Stimulated activated CD8-positive, alpha-beta memory T cell treated with anti-CD3 and anti-CD28 coated beads, Interleukin-15, amount 100 ng/mL, for 24 hours (primary cell): Measurements from ENCODE around the gene DRD3.

Source experiments
- DNase-seq: peaks from one replicate; pipeline ENCODE4 v3.0.0-alpha.2; 2020; ENCODE audit warnings: low read depth

Gene DRD3

DNA sequence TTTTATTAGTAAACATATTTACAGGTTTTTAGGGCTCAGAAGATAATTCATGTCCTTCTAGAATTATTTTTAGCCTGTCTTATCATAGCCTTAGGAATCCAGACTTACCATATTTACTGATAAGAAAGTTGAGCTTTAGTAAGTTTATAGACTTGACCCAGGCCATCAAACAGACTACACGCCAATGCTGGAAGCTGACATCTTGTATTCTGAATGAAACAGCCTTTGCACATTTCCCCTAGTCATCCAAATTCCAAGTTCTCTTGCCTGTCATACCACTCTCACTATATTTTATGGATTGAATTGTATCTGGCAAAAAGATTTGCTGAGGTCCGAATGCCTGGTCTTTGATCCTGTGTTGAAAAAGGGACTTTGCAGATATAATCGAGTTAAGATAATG, 58.6 kb downstream of the DRD3 start:
- no peak for DNase-seq

DNA sequence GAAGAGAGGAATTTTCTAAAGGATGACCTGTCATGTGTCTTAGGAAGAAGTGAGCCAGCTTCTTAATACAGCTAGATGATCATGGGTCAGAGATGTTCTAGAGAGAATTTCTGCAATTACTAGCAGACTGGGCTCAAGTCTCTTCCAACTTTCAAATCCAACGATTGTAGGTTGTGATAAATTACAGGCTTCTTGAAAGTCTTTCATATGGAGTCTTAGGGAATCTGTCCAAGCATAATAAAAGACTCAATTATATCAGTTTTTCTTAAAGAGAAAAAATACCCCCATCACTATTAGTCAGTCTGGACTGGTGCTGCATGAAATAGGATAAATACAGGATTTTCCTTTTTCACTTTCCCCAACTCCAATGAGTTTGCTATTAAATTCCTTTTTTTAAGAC, 59.1 kb downstream of the DRD3 start:
- DNase-seq = no peak

DNA sequence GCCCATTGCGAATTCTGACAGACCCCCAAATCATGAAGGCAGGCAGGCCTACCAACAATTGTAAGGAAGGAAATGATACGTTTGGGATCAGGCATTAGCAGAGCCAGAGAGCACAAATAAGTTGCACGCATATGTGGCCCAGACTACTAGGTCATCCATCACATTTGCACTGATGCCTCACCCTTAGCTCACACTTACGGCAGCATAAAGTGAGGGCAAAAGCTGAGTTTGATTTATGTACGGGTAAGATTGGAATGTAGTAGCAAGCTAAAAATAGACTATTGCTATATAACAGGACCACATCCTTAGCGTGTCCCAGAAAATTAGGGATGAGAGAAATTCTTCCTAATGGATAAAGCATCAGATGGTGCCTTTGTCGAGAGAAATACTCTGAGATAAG, 63.7 kb downstream of the DRD3 start:
- no peak for DNase-seq

DNA sequence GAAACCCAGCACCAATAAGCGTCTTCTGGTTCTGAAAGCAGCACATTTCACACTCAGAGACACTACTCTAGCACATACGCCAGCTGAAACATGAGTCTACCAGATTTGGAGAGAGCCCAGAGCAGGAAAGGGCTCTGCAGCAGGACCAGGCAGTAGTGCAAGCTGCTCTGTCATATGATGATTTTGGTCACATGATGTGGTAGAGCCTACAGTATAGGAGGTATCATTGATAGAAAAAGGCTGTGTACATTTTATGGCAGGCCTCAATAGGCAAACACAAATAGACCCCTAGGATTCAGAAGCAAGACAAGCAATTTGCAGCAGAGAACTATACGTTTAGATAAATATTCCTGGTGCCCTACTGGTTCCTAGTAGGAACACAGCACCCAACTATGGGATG, 64.1 kb downstream of the DRD3 start:
- no peak for DNase-seq

DNA sequence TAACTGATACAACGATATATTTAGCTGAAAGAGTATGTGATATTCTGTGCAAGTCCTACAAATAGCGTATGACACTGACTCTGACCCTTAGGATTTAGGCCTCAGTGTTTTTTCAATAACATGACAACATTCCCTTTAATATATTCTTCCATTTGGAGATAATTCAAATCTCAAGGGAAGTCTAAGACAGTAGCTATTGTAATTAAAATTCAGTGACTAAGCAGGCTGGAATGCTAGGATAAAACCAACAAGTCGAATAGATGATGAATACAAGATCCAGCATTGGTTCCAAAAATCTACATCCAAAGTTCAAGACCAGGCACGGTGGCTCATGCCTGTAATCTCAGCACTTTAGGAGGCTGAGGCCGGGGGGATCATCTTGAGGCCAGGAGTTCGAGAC, 66.2 kb downstream of the DRD3 start:
- no peak for DNase-seq

DNA sequence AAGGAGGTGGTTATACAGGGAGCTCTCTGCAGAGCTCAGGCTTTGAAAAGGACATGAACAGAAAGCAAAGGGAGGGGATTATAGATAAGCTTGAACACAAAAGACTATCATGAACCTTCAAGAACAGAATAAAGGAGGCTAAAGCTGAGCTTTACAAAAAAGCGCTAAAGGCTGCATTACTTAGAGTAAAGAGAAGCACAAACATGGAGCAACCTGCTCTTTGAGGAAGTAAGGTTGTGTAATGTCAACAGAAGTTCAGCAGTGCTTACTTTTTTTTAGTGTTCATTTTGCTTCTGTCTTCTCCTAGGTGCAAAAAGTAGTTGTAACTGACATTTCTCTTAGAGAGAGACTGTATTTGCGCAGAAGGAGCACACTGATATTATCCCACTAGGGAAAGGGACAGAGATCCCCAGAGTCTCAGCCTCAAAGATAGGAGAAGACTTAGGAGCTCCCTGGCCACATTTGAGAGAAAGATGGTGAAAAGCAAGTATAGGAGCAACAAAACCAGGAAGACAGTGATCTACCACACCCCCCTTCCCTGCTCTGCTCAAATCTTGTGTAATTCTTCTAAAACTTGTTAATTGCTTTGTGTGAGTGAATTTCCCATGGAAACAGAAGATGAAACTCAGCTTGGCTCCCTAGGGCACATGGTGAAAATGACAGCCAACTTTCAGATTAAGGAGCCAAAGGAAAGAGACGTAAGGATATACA, 67.6 kb downstream of the DRD3 start:
- DNase-seq = no peak

DNA sequence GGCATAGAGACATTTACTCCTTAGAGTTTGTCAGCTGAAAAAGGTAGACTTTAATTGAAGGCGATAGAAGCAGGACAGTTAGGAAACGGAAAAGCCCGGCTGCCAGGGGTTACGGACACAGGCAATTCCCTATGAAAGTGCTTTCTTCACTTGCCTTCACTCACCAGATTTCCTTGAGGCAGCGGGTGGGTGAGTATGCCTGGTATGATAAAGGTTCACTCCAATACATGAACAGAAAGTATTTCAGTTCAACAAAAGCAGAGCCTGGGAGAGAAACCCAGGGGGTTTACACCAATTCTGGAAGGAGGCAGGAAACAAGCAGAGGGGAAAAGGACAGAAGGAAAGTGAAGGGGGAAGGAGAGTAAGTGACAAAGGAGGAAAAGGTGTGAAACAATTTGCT, 68.4 kb downstream of the DRD3 start:
- no peak for DNase-seq

DNA sequence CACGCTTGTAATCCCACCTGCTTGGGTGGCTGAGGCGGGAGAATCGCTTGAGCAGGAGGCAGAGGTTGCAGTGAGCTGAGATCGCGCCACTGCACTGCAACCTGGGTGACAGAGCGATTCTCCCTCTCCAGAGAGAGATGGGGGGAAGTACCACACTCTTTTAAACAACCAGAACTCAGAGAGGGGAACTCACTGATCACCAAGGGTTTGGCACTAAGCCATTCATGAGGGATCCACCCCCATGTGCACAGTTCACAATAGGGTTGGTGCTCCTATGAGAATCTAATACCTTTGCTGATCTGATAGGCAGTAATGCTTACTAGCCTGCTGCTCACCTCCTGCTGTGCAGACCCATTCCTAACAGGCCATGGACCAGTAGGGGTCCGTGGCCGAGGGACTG, 70.7 kb downstream of the DRD3 start:
- no peak for DNase-seq

DNA sequence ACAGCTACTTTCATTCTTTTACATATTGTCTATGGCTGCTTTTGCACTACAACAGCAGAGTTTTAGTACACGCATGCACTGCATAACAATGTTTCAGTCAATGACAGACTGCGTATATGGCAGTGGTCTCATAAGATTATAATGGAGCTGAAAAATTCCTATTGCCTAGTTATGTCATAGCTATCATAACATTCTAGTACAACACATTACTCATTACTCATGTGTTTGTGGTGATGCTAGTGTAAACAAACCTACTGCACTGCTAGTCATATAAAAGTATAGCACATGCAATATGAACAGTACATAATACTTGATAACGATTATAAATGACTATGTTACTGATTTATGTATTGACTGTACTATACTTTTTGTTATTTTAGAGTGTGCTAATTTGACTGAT, 74.4 kb downstream of the DRD3 start:
- no peak for DNase-seq

DNA sequence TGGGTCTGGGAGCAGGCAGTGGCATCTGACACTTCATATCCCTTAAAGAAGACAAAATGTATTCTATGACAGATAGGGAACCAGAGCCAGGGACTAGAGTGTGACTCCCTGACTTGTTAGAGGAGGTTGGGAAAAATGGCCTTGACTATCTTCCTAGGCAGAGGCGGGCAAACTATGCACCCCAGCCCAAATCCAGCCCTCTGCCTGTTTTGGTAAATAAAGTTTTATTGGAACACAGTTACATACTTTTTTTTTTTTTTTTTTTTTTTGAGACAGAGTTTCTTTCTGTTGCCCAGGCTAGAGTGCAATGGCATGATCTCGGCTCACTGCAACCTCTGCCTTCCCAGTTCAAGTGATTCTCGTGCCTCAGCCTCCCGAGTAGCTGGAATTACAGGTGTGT, 75.0 kb downstream of the DRD3 start:
- no peak for DNase-seq

DNA sequence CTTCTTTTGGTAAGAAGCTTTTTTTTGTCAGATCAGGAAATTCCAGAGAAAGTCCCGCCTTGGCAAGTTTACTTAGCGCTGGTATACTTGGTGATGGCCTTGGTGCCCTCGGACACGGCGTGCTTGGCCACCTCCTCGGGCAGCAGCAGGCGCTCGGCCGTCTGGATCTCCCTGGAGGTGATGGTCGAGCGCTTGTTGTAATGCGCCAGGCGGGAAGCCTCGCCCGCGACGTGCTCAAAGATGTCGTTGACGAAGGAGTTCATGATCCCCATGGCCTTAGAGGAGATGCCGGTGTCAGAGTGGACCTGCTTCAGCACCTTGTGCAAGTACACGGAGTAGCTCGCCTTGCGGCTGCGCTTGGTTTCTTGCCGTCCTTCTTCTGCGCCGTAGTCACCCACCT, 75.7 kb downstream of the DRD3 start:
- no peak for DNase-seq

DNA sequence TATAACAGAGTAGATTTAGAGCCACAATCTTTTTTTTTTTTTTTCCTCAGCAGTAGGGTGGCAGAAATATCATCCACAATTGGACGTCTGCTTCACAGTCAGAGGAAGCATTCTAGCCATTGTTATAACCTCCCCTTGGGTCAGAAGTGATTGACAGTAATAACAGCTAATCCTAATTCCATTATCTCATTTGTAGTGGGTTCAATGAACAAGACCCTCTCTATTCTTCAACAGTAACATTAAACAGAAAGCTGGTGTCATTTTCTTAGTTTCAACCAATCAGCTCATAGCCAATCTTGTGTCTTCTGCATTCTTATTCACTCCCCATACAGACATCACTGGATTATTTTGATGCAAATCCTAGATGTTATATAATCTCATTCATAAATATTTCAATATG, 77.8 kb downstream of the DRD3 start:
- DNase-seq = no peak

DNA sequence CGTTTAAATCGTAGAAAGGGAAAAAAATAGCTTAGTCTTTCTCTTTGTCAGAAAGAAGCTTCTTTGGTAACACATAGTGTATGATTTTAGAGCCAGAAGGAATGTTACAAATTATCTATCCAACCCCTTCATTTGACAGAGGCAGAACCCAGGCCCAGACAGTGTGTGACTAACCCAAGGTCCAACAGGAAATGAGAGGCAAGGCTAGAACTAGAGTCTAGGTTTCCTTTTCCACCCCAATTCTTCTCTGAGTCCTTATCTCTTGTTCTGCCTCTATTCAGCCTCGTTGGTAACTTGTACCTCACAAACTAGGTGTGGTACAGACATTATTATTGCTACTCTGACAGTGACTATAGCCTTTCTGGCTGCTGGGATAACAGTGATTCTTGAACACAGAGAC, 83.1 kb downstream of the DRD3 start:
- DNase-seq = no peak

DNA sequence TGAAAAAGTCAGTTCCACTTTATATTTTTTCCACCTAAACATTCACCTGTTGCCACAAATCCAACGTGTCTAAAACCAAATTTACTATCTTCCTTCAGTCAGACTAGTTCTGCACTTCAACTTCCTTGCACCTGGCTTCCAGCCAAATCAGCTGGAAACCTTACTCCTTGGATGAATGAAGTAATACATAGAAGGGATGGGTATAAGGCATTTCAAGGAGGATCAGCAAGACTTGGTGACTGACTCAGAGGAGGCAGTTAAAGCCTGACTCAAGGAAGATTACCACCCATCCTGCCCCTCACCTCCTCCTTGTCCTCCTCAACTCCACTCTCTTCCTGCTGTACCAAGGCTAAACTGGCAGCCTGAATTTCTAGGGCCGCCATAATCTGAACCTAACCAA, 85.3 kb downstream of the DRD3 start:
- DNase-seq = no peak

DNA sequence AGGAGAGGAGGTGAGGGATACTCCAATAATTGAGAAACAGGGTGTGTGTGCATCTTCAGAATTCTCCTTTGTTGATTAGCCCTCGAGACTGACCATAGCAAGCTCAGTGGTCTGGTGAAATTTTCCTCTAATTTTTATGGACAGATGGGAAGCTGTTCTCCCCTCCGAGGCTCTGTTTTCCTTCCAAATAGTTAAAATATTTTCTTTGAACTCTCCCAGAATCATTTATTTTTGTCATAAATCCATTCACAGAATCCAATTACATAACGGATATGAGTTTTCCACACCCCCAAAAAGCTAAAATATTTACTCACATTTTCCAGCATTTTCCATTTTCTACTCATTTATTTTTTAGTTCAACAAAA, 85.9 kb downstream of the DRD3 start:
- DNase-seq = no peak

DNA sequence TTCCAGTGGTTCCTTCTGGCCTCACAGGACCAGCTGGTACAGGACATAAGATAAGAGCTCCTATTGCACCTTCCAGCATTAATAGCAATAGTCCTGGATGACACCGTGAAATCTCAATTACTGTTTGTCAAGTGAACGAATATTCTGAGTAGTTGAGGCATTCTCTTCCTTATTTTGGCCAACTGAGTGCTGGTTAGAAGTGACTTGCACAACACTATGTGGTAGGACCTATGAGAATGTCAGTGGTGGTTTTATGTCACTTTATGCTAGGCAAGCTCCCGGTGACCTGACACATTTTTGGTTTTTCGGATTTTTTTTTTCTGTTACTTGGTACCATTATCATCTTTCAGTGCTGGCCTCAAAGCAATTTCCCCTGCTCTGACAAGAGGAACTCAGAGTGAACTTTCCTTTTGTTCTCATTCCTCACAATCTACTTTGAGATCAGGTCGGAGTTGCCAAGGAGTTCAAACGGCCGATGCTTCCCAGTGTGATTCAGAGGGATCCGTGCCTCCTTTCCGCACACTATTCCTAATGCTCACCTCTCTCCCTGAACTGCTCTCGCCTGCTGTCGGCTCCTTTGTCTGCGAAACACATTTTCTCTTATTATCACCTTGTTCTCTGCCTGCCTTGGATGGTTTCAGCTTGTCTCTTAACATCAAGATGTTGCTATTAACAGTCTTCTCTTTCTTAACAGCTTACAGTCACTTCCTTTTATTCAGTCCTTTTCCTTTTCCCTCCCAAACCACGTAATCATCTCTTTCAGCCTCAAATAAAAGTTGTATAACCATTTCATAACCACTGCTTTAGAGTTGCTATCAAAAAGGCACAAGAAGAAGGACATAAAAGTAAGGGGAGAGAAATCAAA, 86.5 kb downstream of the DRD3 start:
- no peak for DNase-seq

DNA sequence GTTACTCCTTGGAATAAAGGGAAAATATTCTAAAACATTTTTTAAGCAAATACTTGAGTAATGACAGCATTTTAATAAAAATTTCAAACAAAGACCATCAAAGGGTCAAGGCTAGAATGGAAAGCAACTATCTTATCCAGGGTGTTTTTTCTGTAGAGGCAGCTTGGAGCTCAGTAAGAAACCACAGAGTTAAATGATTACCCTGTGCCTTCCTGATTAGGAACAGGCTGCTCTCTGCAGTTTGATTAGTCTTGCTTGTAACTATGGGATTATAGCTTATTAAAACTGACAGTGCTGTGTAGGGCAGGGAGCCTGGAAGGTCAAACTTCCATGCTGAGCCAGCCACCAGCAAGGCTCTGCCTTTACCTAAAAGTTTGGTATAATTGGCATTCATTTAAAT, 89.2 kb downstream of the DRD3 start:
- DNase-seq = no peak

DNA sequence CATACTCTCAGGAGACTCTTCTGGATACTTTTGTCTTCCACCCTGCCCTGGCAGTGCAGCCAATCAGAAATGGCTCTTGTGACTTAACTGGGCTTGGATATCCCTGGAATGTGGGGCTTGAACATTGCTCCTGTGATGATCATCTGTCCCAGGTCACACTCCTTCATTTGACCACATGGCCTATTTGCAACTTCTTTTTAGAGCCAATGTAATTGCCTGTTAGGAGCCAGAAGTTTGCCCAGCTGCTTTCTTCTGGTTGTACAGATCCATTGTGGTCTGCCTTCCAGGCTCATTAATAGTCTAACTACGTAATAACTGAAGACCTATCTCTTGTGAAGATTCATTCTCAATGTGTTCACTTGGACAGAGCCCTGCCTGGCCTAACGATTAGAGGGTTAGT, 92.5 kb downstream of the DRD3 start:
- DNase-seq = no peak

DNA sequence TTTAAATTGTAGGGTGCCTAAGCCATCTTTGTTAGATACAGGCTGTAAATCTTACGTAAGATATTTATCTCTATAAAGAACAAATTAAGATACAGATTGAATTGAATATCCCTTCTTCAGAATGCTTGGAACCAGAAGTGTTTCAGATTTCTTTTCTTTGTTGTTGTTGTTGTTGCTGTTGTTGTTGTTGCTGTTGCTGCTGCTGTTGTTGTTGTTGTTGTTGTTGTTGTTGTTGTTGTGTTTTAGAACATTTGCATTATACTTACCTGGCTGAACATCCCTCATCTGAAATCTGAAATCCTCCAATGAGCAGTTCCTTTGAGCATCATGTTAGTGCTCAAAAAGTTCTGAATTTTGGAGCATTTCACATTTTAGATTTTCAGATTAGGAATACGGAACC, 95.7 kb downstream of the DRD3 start:
- DNase-seq = no peak

DNA sequence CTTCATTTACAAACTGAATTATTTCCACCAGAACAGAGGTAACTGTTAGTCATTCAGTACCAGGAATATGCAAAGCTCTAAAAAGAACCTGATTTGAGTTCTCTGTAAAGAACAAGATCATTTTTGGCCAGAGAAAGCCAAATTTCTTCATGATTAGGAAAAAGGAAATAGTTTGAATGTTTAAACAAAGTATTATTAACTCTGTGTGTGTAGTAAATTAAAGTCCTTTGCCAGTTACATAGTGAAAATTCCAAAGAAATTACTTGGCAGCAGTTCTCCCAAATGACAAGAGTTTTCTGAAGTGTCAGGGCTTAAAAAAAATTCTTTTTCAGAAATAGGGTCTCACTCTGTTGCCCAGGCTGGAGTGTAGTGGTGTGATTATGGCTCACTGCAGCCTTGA, 97.8 kb downstream of the DRD3 start:
- DNase-seq = no peak

DNA sequence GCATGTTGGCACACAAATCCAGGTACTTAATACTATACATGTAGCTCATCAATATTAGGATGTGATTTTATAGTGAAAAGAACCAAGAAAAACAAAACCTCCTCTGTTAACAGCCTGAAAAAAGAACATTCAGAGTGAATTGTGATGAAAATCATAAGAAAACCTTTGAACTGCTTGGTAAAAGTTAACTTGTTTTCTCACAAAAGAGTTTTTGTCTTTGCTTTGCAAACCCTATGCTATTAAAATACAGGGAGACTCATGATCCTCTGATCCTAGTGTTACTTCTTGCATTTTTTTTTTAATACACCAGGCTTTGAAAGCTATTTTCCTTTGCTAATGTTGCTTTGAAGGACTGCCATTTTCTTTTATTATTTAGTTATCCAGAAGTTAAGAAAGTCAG, 98.7 kb downstream of the DRD3 start:
- DNase-seq = no peak

DNA sequence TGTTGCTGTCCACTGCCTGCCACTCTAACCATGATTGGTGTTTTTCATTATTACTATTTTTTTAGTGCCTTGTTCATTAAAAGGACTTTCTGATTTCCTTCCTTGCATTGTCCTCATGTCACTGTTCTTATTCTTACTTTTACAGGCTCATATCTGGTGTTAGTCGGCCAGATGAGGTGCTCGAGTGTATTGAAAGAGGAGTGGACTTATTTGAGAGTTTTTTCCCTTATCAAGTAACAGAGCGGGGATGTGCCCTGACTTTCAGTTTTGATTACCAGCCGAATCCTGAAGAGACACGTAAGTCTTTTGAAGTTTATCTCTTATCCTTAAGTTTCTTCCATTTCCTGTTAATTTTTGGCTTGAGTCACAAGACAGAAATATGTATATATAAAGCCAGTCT, 99.1 kb downstream of the DRD3 start:
- no peak for DNase-seq

DNA sequence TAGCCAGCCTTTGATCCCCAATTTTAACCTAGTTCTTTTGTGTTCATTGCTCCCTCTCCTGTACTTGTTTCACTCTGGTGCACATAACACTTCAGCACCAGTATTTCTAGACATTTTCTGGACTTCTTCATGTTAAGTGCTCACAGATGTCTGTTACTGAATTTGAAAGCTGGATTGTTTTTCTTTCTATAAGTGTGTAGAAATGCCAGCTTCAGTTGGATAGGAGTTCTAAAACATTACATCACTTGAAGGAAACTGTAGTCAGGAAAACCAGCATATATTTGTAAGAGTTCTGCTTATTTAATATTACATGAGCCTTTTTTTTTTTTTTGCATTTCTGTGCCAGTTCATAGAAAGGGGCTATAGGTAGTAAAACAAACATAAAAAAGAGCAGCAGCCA, 100.7 kb downstream of the DRD3 start:
- DNase-seq = no peak
